GM19463 (cell line): ENCODE measurements around the gene TMEM185B.

ENCODE experiments used
- ATAC-seq: cut with Tn5 transposase; IDR thresholded peaks from one replicate; pipeline ENCODE4 v1.9.1; 2021; ENCODE audit warnings: mild to moderate bottlenecking, moderate library complexity; ENCODE audit not compliant: unreplicated experiment

The TMEM185B gene

DNA sequence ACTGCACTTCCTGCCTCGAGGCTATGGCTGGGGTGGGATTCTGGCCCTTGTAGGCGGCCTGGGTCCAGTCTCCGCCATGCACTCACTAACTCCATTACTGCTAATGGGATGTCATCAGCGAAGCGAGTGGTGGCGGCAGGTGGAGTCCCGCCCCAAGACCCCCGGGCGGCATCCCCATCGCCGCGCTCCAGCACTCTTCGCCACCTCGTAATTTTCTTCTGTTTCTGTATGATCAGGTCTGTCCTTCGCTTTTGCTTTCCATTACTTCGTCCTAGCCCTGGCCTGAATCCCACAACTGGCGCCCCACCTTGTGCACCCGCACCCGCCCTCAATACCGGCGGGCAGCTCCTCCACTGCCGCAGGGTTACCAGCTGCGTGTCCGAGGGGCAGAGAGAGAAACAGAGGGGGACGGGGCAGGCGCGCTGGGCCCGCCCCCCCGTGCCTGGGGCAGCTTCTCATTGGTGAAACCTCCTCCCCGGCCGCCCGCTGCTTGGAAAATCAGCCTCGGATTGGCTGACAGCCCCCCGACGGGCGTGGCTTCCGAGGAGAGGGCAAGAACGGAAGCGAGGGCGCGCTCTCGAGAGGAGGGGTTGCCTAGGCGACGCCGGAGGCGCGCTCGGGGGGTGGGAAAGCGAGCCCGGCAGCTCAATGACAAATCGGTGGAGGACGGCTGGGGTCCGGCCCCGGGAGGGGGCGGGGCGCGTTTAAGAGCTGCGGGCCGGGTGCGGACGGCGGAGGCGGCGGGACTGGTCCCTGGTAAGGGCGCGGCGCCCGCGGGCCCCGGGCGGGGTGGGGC, 29.2 kb upstream of the TMEM185B start, which contains the start of gene RALB:
Gene RALB, plus strand, starts transcription at position 628 of the 796 bp plus-strand sequence. CDS start 25,813 bp downstream, outside the sequence.
- ATAC-seq: peak; percentile 93

DNA sequence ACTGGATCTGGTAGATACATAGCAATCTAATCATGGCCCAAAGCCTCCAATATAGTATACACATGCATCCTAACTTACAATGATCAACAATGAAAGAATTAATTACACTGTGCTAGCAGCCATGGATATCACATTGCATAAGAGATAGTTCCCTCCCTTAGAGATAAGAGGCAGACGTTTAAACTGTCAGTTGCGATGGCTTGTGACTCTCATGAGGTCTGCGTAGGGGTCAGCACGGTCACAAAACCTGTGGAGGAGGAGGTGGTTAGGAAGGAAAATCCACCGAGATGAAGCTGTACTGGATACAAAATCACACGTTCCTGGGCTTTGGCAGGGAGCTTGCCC, 28.7 kb upstream of the TMEM185B start:
- no peak for ATAC-seq

DNA sequence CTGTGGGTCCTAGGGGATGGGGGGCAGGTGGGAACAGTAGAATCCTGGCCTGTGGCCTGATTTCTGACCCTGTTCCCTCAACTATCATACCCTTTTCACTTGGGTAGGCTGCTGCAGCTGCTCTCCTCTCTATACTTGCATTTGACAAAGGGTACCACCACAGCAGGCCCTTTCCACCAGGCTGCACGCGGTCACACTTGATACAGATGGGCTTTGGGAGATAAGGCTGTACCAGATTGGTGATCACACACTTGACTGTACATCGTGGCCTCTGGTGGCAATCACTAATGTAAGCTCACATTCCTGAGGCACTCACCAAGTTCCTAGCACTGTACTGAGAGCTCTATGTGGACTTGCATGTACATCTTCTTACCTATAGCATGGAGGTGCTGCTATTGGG, 27.9 kb upstream of the TMEM185B start:
- no peak for ATAC-seq

DNA sequence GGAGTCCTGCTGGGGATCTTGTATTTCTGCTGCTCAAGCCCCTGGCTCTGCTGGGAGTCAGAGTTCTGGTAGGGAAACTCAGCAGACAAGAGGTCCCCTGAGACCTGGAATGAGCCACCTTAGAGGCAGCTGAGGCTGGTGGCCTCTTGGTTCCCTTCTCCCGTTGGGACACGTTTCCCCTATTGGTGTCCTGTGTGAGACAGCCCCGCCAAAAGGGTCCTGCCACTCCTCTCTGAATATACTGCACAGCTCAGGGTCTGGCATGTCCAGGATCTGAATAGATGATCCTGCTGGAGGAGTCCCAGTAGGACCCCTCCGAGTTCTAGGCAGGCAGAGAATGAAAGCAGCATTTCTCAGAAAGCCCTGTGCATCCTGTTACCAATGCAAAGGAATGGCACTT, 27.4 kb upstream of the TMEM185B start:
- no peak for ATAC-seq

DNA sequence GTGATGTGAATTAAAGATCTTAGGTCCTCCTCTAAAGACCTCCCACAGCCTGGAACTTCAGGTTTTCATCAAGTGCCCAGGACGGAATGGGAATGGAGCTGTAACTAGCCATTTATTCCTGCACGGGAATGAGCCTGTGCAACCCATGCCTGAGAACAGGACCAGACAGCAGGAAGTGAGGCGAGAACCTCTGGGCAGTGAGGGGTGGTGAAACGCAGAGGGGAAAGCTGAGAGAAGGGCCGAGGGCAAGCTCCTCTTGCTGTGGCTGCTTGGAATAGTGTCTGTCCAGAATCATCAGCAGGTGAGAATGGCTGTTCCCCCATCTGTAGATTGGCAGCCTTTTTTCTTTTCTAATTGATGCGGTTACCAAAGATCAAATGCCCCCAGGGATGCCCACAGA, 24.7 kb upstream of the TMEM185B start:
- ATAC-seq: no peak

DNA sequence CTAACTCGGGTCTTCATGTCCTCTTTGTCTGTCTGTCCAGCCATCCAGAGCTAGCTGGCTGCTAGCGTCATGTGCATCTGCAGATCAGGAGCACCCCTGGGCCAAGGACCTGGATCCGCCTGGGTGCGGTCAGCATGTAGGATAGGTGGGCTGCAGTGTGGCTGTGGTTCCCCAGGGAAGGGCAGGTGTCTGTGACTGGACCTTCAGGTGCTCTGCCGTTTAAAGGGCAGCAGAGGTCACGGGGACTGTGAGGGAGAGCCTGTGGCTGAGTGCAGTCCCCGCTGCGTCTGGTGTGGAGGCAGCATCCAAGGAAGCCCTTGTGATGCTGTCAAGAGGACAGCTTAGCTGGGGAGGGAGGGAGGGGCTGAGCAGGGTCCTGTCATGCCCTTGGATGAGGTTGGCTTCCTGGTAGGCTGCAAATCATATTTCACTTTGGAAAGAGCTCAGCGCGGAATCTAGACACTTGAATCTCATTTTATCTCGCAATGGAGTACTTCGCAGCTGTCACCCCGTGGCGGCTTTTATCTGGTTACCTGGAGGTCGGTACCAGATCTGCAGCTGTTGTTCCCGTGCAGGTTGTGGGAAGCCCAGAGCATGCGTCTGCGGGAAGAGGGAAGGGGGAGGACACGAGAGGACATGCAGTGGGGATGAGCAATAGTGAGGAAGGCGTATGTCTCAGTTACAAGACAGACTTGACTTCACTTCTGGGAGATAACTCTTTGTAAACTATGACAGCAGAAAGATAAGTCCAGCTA, 23.5 kb upstream of the TMEM185B start:
- ATAC-seq: no peak

DNA sequence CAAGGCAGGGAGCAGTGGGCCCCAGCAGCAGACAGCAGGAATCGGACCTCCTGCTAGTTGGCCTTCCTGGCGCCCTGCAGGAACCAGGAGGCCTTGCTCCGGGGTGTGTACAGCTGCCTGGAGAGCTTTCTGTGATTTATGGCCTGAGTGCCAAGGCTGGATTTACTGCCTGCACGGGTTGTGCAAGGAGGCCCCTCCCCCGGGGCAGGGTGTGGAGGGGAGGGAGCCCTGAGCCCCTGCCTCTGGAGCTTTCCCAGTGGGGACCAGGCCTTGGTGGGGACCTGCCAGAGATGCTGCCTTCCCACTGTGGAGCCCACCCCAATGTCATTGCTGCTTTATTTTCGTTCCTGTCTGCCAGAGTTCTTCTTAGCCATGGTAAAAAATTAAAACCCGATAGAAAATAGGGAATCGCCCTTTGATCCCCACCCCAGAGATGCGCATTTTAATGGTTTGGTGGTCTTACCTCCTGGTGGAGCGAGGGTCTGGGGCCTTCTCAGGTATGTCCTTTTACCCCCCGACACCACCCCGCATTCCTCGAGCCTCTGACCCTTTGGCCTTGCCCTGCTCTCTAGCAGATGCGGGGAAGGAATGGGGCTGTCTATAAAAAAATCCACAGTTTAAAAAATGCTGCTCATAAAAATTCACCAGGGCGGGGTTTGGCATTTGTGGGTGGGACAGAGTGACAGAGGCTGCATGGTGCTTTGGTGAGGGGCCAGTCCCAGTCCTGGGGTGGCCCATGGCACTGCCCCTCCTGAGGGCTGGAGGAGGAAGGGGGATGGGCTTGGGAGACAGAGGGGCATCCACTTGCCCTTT, 22.5 kb upstream of the TMEM185B start:
- no peak for ATAC-seq

DNA sequence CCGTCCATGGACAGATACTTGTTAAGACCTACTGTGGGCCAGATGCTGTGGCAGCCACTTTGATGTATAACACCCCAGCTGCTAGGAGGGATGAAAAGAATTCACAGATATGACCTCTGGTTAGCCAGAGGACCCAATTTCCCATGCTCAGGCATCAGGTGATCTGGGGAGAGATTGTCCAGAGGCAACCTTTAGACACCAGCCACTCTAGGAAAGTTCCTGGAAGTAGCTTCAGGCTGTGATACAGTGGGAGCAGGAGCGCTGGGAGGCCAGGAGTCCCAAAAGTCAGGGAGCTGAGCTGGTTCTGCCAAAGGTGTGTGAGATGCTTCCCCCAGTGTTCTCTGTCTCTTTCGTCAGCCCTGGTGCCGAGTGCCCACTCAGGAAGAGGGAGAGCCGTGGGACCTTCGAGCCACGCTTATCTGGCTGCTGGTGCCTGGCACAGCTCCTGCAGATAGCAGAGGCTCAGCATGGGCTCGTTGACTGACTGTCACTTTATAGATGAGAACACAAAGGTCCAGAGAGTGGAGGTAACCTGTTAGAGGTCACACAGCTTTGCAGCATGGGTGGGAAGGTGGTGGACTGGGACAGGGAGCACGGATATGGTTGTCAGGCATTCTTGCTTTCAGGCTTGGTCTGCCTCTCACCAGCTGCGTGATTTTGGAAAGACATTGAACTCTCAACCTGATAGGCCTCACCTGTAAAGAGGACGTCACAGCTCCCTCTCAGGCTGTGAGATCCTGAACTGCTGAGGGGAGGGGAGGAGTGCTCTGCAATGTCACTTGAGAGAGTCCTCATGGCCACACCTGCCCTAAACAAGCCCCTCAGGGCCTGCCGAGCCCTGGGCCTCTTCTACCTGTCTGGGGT, 21.7 kb upstream of the TMEM185B start:
- no peak for ATAC-seq

DNA sequence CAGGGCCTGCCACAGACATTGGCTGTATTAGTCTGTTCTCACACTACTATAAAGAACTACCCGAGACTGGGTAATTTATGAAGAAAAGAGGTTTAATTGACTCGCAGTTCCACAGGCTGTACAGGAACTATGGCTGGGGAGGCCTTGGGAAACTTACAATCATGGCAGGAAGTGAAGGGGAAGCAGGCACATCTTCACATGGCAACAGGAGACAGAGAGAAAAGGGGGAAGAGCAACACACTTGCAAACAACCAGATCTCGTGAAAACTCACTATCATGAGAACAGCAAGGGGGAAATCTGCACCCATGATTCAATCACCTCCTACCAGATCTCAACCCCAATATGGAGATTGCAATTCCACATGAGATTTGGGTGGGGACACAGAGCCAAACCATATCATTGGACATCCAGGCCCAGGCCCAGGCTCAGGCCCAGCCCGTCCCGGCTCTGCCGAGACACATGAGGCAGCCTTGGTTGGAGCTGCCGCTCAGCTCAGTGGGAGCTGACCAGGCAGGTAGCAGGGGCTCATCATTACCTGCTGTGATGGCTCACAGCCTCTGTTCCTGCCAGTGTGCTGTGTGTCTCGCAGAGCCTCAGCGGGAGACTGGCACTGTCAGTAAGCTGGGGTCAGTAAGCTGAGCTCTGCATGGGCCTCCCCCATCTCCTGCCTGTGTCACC, 20.8 kb upstream of the TMEM185B start:
- ATAC-seq: no peak

DNA sequence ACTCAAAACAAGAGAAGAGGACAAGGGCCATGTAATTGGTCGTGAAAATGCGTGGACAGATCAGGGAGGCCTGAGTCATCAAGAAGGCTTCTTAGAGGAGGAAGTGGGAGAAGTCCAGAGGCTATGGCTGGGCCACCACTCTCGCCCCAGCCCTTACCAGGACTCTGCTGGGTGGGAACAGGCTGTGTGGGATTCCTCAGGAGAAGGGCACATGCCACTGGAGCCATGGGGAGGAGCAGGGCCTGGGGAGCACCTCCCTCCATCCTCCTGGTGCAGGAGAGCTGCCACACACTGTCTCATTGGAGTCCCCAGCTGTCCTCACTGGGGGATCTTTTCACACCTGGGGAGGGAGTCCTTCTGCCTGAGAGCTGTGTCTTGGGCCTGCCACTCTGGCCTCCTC, 20.0 kb upstream of the TMEM185B start:
- no peak for ATAC-seq

DNA sequence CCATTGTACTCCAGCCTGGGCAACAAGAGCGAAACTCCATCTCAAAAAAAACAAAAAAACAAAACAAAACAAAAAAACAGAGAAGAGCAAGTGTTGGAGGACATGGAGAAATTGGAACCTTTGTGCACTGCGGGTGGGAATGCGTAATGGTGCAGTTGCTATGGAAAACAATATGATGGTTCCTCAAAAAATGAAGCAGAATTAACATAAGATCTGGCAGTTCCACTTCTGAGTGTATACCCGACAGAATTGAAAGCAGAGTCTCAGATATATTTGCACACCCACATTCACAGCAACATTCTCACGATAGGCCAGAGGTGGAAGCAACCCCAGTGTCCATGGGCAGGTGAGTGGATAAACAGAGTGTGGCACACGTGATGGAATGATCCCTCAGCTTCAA, 18.5 kb upstream of the TMEM185B start:
- ATAC-seq: no peak

DNA sequence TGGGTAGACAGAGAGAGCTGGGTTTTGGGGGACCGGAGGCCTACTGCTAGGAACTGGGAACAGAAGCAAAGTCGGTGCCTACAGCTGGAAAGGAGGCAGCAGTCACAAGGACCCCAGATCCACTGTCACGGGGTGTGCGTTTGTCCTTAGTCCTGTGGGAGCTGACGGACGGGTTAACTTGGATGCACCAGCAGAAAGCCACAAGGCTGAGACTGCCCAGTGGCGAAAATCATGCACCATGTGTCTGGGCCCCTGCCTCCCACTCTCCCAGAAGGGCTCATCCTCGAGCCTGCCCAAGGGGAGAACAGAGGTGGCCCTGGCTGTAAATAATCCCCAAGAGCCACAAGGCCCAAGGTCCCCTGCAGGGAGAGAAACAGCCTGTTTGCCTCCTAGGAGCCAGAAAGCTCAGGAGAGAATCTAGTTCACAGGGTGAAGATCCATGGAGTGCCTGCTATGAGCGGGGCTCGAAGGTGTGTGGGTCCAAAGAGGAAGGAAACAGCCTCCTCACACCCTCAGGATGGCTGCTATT, 17.8 kb upstream of the TMEM185B start:
- no peak for ATAC-seq

DNA sequence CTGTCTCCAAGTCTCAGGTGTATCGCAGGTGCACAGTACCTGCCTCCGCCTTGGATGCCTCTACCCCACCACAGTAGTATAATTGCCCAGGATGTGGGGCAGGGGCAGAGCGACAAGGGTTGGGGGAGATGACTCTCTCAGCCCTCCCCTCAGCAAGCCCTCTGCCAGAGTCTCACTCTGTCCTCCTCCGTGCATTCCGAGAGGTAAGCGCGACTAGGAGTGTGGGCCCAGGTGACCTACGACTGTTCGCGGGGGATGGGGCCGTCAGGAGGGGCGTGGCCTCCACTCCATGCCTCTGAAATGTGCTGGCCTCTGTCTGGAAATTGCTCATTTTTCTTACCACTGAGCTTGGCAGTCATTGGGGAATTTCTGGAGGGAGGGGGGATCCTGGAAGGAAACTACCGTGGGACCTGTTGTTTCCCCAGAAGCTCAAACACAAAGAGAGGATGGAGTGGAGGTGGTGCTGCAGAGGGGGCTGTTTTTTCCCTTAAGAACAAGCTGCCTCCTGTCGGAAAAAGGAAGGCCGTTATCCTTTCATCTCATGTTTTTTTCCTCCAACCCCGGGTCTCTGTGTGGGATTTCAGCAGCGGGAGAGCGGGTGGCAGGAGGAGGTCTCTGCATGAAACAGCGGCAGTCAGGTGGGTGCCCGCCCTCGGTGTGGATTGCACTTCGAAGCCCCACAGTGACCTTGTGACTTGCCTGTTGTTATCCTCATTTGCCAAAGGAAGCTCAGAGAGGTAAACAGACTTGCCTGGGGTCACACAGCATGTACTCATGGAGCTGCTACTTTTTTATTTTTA, 16.5 kb upstream of the TMEM185B start:
- ATAC-seq: no peak

DNA sequence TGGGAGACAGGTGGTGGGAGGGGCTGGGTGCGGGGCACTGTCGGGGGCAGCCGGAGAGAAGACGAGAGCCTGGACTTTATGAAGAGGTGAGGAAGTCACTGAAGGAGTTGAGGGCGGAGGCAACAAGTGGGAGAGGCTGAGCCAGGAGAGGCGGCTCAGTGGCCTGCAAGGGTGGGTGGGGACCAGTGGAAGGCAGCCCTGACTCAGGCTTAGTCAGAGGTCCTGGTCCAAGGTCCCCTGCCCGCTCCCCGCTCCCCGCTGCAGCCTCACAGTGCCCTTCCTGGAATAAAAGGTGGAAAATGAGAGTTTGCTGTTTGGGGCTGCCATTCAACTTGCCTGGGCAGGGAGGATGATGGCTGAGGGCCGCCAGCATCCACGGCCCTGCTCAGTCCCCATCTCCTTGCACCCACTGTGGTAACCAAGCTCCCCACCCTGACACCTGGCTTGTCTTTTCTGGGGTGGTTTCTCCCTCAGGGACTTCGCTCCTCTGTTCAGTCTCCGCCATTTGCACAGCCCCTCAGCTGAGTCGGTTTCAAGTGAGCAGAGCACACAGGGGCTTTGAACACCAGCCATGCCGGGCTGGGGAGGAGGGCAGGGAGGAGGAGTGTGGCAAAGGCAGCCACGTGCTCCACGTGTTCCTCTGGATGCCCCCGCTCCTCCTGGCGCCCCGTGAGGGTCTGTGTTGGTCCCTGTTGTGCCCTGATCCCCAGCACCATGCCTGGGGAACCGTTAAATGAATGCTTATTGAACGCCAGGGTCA, 15.7 kb upstream of the TMEM185B start:
- ATAC-seq: no peak

DNA sequence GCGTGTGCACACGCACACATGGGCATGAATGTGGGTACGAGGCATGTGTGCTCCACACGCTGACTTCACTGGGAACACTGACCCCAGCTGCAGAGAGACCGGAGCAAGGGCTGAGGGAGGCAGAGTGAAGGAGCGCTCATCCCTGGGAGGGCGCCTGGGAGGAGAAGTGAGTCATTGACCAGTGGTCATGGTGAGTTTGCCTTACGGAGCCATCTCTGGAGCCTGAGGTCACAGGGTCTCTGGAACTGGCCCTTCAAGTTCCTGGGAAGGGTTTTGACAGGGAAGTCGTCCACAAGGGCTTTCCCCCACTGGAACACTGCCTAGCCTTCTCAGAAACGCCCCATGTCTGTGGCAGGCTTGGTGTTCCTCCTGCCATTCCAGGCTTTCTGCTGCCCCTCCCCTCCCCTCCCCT, 14.3 kb upstream of the TMEM185B start:
- no peak for ATAC-seq

DNA sequence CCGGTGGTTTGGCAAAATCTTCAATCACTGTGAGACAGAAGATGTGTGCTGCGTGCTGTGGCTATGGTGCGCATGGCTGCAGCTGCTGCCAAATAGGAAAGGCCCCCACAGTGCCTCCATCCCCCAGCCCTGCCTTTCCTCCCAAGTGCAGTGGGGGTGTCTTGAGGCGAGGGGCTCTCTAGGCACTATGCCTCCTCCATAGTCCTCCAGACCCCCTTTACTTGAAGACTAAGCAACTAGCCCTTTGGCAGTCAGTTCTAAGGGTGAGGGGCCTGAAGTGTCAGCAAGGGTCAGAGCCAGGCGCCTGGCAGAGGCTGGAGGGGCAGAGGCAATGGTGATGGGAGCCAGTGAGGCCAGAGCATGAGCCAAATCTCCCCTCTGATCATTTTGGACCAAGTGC, 13.6 kb upstream of the TMEM185B start:
- no peak for ATAC-seq

DNA sequence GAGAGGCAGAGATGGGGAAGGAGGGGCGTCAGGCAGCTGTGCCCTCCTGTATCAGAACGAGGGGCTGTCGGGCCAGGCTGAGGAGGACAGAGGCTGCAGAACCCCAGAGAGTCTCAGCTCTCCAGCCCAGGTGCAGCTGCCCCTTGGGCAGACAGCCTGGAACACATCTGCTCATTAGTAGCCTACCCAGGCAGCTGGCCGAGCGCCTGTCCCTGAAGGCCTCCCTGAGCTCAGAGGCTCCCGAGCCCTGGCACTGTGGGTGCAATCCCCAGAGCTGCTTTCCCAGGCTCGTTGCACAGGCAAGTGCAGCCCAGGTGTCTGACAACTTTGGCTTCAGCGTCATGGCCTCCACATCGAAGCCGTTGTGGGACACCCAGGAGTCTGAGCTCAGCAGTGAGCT, 13.1 kb upstream of the TMEM185B start:
- no peak for ATAC-seq

DNA sequence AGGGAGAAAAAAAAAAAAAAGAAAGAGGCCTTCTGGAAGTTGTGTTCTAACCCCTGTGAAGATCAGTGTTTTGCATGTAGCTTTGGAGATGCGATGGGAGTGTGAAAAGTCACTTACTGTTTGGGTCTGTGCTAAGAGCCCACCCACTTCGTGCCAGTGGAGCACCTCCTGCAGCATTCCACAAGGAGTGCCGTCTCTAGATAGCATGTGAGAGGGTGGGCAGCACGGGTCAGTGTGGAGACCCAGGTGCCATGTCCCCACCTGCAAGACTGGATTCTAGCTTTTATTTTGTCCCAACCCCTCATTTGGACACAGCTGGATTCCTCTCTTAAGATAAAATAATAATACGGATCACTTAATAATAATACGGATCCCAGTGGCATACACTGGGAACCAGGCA, 12.5 kb upstream of the TMEM185B start:
- ATAC-seq: no peak
